HG03039 (cell line): Measurements from ENCODE around the gene IMPDH1.

Source experiments
- ATAC-seq: cut with Tn5 transposase; IDR thresholded peaks from one replicate; pipeline ENCODE4 v1.9.1; 2021; ENCODE audit warnings: mild to moderate bottlenecking, moderate library complexity; ENCODE audit not compliant: unreplicated experiment

IMPDH1 gene

DNA sequence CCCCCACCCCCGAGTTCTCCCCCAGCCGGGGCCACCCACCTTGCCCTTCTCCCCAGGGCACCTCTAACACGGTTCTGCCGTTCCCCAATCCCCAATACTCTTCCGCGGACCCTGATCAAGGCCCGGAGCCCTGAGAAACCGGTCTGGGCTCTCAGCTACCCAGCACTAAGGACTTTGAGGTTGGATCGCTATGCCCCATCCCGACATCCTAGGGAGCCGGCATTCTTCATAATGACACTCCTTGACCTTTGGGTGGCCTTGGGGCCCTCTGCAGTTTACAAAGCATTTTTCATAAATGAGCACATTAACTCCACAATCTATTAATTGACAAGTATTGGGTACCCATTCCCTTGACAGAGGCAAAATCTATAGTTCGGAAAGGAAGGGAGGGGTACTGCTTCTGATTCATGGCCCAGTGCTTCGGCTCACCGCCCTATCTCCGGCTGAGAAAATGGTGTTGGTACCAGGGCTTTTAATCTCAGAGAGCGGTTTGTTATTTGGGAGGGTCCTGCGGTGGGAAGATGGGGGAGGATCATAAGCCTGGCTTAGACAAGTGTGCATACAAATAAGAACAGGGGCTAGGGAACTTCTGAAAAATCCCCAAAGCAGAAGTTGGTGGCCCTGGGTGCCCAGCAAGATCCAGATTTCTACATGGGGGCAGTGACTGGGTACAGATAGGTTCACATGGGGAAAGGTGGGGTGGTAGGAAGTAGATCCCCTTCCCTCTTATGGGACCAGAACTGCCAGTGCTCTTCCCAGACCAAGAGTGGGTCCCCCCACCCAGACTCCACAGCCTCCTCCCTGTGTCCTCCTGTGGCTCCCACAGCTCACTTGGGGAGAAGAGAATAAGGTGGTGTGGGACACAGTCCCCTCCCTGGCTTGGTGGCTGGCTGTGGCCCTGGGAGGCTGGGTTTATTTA, 3.2 kb downstream of the IMPDH1 start:
- no peak for ATAC-seq

DNA sequence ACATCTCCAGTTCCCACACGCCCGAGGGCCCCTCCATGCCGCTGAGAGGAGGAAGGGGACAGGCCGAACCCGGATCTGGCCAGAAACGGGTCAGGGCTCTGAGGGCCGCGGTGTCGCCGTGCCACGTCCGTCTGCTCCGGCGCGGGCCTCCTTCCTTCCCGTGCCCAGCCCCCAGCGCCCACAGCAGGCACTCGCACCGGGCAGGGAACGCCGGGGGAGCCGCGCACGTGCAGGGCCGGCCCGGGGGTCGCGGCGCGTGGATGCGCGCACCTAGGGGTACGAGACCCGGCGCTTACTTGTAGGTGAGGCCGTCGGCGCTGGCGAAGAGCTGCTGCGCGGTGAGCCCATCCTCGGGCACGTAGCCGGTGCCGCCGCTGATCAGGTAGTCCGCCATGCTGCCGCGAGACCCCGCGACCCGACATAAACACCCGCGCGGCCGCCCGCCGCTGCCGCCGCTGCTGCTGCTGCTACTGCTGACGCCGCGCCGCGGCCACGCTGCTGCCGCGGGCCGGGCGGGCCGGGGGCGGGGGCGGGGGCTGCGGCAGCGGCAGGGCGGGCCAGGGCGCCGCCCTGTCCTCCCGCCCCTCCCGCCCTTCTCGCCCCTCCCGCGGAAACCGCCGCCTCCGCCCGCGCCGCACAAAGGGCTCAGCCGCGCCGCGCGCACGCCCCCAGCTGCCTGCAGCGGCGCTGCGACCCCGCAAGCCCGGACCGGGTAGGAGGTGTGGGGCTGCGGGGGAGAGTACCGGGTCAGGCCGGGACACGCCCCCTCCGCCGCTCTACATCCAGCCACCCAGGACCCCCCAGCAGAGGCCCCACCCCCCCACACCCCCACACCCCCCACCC, 4.1 kb downstream of the IMPDH1 start:
- no peak for ATAC-seq

DNA sequence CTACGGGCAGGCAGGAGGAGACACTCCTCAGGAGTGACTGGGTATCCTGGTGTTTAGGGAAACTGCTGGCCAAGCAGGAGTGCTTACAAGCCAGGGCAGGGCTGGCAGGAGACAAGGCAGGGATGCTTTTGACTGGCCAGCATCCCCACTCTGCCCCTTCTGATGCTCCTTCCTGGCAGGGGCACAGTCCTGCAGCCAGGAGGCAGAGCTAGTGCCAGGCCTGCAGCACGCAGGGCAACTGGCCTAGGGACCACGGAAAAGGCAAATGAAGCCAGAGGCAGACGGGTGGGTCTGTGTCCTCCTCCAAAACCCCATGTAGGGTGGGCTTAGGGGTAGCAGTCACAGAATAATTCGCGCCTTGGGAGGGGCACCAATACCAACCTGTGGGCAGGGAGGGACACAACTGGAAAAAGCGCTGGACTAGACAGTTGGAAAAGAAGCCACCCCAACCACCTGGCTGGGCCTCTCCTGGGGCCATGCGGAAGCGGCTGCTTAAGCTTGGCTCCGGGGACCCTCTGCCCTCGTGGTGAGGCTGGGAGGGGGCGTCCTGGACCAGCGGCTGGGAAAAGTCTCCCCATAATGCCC, 4.8 kb downstream of the IMPDH1 start:
- no peak for ATAC-seq

DNA sequence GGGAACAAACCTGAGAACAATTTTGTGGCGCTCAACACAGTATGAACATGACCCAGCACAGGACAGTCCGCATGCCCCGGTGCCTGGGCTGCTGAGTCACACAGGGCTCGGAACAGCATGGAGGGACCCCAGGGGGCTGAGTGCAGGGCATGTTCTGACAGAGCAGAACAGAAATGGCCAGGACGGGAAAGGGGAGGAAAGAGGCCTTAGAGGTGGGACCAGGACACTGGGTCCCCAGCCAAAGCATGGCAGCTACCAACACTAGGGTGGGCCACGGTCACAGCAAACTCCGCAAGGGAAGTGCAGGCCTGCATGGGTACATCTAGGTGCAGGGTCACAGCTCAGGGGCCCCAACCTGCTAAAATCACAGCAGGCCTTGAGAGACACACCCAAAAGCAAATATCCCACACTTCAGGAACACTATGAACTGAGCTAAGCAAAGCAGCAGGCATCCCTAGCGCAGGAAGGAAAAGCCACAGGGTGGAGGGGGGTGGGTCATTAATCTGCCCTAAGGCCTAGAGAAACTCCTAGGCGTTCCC, 5.6 kb downstream of the IMPDH1 start:
- ATAC-seq, result no peak

DNA sequence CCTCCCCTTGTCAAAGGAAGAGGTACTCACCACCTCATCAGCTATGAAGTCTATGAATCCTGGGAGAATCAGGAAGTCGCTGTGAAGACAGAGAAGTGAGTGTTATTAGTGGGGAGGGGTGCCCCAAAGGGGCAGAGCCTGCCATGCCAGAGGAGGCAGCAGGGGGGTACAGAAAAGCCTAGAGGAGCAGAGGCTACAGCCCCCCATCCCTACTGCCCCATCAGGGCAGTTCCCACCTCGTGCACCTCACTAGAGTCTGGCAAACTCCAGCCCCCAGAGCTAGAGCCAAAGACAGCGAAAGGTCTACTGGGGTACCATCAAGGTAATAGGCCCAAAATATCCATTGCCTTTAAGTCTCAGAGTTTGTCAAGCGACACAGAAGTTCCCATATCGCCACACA, 6.1 kb downstream of the IMPDH1 start:
- no peak for ATAC-seq

DNA sequence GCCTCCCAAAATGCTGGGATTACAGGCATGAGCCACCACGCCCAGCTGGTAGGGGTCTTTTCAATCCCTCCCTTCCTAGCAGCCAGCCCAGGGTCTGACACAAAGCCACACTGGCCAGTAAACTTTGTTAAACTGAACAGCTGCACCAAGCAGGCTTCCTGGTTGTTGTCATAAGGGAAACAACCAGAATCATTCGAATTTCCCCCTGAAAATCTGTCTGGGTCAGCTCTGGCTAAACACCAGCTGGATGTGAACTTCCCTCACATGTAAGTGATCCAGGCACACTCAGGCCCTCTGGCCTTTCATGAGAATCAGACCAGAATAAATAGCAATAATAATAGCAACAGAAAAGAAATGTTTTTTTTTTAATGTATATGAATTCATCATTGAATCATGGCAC, 7.4 kb downstream of the IMPDH1 start:
- ATAC-seq, result no peak

DNA sequence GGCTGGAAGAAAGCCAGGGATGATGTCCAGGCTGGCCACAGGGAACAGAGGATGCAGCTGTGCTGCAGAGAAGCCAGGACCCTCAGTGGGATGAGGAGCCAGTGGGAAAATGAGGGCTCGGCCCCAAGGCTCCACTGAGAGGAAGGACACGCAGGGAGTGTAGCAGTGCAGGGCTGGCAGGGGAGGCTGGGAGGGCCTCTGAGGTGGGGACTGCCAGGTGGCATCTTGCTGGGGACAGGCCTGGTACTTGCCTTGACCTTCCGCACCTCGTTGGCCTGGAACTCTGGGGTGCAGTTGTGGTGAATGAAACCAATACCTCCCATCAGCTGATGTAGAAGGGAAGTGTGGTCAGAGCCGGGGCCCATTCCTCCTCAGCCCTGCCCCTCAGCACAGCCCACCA, 9.2 kb downstream of the IMPDH1 start:
- ATAC-seq, result no peak

DNA sequence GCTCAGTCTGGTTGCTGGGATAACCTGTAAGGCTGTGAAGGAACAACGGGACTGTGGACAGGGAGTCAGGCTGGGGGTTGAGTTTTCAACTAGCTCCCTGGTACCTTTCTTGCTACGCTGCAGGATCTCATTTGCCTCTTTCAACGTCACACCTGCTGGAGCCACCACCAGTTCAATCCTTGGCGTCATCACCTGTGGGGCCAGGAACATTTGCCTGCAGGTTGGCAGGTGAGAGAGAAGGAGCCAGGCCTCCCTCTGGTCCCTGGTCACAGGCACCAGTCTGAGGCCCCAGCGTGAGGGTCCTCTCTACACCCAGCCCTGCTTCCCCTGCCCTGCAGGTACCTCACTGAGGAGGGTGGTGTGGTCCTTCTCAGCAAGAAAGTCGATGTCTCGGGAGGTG, 9.8 kb downstream of the IMPDH1 start:
- no peak for ATAC-seq

DNA sequence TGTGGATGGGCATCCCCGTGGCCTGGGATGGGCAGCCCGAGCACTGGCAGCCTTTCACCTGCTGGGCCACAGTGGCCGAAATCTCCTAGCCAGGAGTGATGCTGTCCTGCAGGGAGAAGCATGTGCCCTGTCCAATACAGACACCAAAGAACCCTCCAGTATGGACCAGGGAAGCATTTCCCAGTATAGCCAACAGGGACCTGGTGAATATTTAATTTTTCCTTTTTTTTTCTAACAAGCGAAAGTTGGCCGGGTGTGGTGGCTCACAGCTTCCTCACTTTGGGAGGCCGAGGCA, 11.0 kb downstream of the IMPDH1 start:
- no peak for ATAC-seq

DNA sequence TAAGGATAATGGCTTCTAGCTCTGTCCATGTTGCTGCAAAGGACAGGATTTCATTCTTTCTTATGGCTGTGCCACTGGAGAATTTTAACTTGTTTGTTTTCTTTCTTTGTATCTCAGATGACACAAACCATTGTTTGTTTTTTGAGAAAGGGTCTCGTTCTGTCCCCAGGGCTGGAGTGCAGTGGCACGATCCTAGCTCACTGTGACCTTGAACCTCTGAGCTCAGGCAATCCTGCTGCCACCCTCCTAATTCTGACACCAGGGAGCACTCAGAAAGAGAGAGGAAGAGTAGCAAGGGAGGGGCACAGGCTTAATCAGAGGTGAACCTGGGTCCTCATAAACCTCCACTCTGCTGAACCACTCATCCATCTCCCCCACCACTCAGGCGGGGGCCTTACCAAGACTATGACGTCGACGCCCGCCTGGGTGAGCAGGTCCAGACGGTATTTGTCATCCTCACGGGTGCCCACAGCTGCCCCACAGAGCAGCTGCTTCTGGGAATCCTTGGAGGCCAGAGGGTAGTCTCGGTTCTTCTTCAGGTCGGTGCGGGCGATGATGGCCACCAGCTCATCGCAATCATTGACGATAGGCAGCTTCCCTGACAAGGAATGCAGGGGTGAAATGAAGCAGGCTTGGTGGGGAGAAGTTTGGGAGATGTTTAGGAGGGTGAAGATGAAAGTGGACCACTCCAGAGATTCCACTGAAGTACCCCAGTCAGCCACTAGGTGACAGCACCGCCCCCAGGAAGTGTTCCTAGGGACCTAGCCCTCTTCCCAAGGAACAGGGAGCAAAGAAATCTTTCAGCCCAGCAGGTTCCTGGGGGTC, 11.6 kb downstream of the IMPDH1 start:
- no peak for ATAC-seq

DNA sequence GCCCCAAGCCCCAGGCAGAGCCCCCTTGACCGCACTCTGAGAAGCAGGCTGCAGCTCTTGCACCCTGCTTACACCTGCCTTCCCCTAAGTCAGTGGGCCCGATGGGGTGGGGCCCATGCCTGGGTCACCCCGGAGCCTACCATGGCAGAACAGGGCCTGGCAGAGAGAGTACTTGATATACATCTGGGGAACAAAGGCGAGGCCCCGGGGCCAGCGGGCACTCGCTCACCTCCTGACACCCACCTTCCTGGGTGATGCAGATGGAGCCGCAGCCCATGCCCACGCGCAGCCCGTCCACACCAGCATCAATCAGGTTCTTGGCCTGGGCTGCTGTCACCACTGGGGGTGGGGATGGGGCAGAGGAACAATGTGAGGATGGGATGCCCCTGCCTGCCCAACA, 13.4 kb downstream of the IMPDH1 start:
- ATAC-seq, result no peak

DNA sequence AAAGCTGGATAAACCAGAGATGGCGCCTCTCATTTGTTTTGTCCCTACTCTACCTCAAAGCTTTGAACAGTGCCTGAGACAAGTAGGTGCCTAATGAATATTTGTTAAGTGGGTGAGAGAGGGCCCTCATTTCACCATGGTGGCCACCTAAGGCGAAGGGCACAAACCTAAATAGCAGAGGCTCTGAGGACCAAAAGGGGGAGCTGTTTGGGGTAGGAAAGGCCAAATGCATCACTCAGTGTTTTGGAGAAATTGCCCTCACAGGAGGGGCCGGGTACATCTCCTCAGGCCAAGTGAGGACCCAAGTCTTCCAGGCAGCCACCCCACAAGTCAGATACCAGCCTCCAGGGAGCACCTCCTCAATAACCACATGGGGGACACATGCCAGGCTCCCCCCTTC, 14.0 kb downstream of the IMPDH1 start:
- ATAC-seq, result no peak

DNA sequence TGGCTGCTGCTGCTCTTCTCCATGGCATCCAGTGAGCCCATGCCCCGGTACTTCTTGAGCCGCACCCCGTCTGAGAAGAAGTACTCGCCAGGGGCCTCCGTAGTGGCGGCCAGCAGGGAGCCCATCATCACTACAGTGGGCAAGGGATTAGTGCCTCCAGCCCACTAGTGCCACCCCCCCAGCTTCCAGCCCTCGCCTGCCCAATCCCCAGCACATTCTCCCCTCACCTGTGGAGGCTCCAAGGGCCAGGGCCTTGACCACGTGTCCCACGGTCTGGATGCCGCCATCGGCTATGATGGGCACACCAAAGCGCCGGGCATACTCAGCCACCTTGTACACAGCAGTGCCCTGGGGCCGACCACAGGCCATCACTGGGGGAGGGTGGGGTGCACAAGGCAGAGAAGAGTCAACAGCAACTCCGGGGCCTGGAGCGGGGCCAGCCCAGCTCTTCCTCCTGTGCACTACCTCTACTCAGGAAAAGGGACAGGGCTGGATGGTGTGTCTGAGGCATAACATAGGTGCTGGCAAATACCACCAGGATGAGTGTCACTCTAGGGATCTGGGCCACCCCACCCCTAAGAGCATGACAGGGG, 14.8 kb downstream of the IMPDH1 start:
- no peak for ATAC-seq

DNA sequence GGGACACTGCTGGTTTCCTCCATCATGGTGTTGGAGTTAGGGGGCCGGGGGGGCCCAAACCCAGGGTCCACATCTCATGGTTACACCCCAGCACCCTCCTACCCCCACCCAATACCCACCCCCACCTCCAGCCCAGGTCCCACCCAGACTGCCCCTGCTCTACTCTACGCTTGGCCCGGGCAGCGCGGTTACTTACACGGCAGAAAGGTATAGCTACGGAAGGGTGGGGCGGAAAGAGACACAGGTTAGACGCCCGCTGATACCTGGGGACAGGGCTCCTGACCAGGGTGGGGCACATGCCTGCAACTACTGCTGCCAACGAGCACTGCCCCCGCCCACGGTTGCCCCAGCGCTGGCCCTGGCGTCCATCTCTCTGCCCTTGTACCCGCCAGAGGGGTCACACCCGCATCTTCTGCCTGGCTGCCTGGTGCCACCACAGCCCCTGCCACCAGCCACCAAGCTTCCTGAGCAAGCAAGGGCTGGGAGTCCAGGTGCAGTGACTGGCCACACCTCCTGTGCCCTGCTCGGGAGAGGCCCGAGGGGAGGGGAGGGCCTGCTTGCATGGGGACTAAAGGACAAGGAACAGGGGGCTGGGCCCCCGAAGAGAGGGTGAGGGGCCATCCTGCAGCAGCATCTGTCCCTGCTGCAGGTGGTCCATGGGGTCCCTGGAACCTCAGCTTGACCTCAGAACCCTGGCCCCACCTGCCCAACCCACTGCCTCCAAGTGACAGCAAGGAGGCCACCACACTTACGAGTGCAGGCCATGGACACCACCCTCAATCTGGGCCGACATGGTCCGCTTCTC, 16.1 kb downstream of the IMPDH1 start:
- ATAC-seq, result no peak

DNA sequence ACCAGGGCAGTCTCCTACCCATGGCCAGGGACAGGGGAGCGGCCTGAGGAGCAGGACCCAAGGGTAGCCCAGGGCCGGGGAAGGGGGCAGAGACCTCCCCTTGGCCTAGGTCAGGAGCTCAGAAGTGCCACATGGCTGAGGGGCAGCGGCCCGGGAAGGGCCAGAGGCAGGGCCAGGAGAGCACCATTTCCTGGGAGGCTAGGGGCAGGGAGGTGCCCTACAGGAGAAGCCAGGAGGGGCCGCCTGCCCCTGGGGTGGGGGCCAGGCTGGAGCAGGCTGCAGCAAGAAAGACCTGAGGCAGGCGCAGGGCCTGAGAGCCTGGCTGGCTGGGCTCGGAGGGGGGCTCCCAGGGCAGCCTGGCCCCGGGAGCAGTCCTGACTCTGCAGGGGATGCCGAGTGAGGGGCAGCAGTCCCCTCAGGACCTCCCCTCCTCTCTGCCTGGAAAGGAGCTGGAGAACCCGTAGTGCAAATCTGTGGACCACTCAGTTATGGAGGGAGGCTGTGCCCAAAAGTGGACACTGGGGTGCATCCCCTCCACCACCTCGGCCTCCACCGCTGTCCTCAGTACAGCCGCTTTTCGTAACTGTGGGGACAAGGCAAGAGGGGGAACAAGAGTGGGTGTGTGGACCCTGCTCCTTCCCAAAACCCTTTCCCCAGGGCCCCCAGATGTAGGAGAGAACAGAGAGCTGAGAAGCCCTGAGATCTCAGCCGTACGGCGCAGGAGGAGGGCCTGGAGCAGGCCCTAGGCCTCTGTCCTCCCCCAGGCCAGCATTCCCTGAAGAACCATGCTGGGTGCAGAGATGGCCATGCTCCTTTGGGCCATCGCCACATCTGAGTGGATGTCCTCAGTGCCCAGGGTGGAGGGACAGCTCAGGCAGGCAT, 17.1 kb downstream of the IMPDH1 start:
- ATAC-seq, result no peak

DNA sequence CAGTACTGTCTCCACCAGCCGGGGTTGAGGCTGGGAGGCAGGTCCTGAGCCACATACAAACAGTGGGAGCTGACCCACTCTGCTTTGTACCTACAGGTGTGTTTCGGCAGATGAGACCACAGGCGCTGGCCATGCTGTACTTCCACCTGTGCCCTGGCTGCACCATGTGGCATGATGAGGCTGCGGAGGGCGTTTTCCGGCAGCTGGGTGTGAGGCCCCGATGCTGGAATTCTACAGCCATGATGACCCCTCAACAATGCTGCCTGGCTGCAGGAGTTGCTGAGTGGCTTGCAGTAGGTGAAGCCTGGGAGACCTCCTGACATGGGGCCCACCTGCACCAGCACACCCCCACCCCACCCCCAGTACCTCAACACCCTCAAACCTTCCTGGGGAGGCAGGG, 18.0 kb downstream of the IMPDH1 start:
- no peak for ATAC-seq

DNA sequence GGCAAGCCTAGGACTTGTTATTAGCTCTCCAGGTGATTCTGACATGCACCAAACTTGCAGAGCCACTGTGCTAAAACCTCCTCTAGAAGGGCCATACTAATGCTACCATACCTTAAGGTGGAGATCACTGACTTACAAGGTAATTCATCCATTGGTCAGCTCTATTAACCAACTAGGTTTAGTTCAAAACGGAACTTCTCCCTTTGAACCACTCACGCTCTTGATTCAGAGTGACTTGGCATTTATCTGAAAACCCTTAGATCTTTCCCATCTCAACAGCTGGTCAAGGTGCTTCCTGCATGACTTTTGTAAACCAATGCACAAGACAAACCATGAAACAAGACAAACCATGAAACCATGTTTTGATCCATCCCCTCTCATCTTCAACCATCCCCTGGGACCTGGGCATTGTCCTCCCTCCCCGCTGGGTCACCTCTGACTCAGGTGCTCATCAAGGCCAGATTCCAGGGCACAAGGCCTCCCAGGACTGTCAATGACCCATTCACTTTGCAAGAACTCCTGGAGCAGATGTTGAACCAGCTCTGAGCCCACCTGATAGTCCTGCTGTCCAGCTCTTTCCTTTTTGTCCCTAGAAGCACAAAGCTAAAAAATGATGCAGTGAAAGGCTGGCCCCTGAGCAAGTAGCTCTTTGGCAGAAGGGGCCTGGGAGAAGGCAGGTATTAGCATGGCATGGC, 18.8 kb downstream of the IMPDH1 start:
- no peak for ATAC-seq
